GM19467 (cell line): Measurements from ENCODE around the gene OR56A5.
A peak's percentile ranks its signal among the peaks of the same experiment; 100 is the strongest.

Experiments
- ATAC-seq: cut with Tn5 transposase; IDR thresholded peaks from one replicate; pipeline ENCODE4 v1.9.1; 2021; ENCODE audit warnings: mild to moderate bottlenecking, moderate library complexity; ENCODE audit not compliant: unreplicated experiment

OR56A5 gene

GRCh38 chr11:5933116-5933515 lies 35.2 kb downstream of the OR56A5 start:
- no peak for ATAC-seq

GRCh38 chr11:5932671-5933070 lies 35.6 kb downstream of the OR56A5 start:
- ATAC-seq: no peak

GRCh38 chr11:5931061-5931460 lies 37.2 kb downstream of the OR56A5 start:
- ATAC-seq: no peak

GRCh38 chr11:5930614-5931013 lies 37.7 kb downstream of the OR56A5 start:
- no peak for ATAC-seq

GRCh38 chr11:5929571-5930368 lies 38.5 kb downstream of the OR56A5 start:
- ATAC-seq: no peak

GRCh38 chr11:5928811-5929210 lies 39.5 kb downstream of the OR56A5 start:
- no peak for ATAC-seq

GRCh38 chr11:5928271-5928670 lies 40.0 kb downstream of the OR56A5 start:
- ATAC-seq: no peak

GRCh38 chr11:5923794-5924193 lies 44.5 kb downstream of the OR56A5 start:
- no peak for ATAC-seq

GRCh38 chr11:5923427-5923776 lies 44.9 kb downstream of the OR56A5 start:
- no peak for ATAC-seq

- peak; percentile 63 for ATAC-seq
Observed at GRCh38 chr11:5922749-5923426, 45.4 kb downstream of the OR56A5 start.
